ENCODE data around the gene CCNK.

The CCNK gene

GRCh38 chr14:99508896-99509629 lies 27.9 kb downstream of the CCNK start:
- DNase-seq = no peak

DNA sequence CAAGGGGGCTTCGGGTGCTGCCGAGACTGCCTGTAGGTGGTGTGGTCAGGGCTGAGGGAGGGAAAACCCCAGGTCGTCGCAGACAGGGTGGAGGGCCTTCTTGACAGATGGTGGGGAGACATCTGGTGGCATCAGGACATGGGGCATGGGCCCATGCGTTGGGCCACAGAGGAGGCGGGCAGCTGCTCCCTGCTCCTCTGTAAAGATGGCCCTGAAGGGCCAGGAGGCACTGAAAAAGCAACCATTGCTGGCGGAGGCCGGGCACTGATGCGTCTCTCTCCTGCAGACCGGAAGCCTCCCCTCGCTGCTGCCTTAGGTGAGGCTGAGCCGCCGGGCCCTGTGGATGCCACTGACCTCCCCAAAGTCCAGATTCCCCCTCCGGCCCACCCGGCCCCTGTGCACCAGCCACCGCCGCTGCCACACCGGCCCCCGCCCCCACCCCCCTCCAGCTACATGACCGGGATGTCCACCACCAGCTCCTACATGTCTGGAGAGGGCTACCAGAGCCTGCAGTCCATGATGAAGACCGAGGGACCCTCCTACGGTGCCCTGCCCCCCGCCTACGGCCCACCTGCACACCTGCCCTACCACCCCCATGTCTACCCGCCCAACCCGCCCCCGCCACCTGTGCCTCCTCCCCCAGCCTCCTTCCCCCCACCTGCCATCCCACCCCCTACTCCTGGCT lies 28.8 kb downstream of the CCNK start:
- DNase-seq = no peak

- no peak for DNase-seq
Observed at GRCh38 chr14:99510556-99511139, 29.4 kb downstream of the CCNK start.

DNA sequence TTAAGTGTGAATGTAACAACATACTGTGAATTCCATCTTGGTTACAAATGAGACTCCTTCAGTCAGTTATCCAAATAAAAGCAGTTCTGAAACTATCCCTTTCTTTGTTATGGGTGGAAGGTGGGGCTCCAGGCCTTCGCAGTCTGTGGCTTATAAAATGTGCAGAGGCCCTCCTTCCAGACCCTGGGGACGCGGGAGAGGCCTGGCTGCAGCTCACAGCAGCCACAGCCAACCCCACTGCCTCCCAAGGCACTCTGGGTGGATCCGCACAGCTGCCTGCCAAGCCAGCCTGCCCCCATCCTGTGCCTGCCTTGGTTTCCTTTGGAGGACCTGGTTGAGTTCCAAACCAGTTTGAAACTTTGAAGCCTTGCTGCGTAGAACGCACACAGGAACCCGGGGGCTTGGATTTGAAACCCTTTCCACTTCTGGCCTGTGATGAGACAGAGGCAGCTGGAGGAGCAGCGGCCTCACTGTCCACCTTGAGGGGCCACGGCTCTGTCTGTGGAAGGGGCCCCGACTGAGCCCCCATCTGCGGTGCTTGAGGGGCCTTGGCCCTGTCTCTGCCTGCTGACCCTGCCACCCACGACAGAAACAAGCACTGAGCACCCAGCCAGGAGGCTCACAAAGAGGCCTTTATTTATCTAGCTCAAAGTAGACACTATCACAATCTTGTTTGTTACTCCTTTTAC lies 30.4 kb downstream of the CCNK start:
- DNase-seq = no peak

- DNase-seq = no peak
Observed at GRCh38 chr14:99512110-99512449, 30.9 kb downstream of the CCNK start.

DNA sequence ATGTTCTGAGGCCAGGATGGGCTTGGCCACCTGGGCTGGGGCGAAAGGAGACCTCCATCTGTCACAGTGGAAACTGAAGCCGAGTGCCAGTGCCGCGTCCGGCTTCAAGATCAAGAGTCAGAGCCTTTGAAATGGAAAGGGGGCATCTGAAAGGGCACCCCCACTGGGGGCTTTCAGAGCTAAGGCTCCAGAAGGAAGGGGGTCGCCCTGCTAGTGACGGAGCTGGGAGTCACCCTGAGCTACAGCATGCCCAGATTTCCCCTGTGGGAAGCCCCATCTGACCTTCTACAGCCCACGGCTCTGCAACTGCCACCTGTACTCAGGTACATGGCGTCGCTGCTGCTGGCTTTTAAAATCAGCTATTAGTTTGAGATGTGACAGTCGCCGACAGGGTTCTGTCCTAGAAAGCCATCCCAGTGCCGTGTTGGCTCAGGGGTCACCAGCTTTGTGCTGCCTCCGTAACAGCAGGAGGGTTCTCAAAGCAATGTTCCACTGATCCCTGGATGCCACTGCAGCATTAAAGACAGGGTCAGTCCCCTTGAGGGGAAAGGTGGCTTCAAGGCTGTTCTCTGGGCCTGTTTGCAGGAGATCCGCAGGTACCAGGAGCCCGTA lies 31.5 kb downstream of the CCNK start:
- no peak for DNase-seq

DNA sequence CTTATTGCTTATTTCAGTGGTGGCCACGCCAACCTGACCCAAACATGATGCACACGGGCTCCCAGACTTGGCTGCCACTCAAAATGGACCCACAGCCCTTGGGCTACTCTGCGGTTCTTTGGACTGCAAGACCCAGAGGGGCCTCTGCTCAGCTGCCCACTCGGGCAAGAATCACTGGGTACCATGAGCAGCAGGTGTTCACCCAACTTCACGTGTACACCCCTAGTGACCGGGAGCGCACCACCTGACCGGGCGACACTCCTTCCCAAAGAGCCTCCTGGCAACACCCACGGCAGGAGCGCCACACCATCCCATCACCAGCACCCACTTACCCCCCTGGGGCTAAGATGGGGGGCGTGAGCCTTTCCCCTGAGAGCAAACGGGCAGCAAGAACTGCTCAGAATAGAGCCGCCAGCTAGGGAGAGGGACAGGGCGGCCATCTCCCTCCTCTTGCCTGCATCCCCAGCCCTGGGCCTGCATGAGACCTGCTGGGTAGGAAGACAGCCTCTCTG lies 32.0 kb downstream of the CCNK start:
- no peak for DNase-seq

- DNase-seq = no peak
Observed at GRCh38 chr14:99513946-99514551, 32.8 kb downstream of the CCNK start.

DNA sequence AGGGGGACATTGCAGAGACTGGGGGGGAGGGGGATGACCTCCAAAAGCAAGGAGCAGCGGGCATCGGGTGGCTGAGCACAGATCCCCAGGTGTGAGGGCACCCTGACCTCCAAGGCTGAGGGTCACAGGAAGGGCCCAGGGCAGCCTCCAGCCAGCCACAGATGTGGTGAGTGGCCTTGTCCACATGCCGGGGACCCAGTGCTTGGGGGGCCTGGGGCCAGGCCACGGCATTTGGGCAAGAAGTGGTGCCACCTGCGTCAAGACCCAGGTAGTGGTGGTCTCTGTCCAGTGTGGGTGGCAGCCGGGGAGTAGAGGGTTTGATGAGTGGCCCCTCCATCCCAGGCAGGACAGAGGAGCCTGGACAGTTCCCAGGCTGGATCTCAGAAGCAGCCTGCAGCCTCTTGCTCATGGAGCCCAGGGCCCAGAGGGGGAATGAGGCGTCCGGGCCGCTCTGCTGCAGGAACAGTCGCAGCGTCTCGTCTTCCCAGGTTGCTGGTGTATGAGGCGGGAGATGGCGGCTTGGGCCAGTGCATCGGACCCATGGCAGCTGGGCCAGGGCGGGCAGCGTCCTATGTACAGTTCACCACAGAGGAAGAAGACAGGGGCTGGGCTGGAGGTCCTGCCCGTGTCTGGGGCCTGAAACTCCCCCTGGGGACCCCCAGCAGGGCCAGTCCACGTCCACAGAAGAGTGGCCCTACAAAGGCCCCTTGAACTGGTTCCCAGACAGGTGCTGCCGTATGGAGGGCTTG lies 33.5 kb downstream of the CCNK start:
- no peak for DNase-seq

DNA sequence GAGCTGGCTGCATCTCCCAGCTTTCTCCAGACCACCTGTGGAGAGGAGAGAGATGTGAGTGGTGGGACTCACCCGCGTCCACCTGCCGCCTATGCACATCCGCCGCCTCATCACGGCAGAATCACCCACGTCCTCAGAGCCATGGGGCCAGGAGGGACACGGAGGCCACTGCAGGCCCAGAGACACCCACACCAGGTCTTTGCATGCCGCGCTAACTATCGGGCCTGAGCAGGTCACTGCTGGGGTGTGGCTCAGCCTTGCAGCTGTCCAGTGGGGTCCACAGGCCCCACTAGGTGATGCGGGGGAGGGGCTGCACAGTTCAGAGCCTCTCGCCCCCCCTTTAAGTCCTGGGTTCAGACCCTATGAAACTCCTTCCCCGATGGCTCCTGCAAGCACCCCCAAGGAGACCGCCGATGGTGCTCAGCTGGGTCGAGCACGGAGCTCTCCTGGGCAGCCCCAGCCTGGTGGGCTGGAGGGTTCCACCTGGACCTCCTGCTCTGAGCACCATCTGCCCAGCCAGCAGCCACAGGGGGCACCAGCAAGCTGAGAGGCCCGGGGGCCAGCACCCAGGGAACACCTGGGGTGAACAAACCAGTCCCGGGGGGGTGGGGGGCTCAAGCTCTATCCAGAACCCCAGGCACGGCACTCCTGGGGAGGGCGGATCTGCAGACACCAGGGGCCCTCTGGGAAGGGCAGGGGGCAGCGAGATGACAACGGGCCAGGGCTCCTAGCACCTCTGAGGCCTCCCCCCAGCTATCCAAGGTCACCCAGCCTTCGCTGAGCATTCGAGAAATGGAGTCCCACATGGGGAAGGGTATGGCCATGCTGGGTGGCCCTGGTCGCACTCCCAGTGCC lies 34.3 kb downstream of the CCNK start:
- DNase-seq = no peak

DNA sequence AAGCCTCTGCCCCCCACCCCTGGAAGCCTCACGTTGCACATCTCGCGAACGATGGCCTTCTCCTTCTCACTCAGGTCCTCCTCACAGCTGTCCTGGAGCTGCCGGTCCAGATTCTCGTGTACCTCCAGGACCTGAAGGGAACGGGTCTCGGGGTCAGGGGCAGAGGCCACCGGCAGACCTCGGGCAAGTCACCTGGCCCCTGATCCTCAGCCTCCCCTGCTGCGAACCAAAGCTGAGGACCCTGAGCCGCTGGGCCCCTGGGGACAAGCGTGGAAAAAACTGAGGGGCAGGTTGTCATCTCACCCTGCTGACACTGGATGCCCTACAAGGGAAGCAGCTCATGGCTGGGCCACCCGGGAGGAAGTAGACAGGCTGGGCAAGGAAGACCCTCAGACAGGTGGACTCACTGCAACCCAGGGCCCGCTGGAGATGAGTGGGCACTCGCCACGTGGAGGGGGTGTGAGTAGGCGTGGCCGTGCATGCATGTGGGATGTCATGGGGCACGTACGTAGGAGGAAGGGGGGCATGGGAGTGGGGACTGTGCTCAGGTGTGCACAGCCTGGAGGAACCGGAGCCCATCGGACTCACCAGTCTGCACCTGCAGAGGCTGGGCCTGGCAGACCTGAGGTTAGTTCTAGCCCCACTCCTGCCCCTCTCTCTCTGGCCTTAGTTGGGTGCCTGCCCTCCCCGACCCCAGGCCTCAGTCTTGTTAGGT lies 35.1 kb downstream of the CCNK start:
- no peak for DNase-seq

DNA sequence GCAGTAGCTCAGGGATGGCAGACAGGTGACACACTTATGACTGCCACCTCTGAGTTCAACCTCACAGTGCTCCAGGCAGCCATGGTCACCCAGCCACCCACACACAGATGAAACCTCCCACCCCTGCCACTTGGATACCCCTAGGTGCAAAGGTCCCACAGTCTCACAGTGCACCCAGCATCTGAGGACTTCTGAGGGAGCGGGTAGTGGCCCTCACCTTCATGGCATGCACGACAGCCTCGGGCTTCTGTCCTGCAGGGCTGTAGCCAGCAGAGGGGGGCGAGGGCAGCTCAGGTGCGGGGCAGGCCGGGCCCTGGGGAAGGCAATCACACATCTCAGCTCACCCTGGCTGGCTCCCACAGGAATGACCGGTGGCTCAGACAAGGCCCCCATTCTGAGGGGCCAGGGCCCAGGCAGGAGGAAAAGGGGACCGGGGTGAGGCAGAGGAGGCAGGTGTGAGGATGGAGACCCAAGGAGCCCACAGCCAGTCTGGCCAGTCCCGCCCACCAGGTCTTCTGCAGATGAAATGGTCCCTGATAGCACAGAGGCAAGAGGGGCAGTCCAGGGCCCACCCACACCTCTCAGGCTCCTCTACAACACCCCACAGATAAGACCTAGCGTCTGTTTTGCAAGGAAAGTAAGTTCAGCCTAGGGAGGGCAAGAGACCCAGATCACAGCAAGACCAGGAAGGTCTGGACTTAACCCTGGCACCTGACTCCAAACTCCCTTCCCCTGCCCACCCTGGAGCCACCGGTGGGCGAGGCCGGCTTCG lies 35.8 kb downstream of the CCNK start:
- no peak for DNase-seq

DNA sequence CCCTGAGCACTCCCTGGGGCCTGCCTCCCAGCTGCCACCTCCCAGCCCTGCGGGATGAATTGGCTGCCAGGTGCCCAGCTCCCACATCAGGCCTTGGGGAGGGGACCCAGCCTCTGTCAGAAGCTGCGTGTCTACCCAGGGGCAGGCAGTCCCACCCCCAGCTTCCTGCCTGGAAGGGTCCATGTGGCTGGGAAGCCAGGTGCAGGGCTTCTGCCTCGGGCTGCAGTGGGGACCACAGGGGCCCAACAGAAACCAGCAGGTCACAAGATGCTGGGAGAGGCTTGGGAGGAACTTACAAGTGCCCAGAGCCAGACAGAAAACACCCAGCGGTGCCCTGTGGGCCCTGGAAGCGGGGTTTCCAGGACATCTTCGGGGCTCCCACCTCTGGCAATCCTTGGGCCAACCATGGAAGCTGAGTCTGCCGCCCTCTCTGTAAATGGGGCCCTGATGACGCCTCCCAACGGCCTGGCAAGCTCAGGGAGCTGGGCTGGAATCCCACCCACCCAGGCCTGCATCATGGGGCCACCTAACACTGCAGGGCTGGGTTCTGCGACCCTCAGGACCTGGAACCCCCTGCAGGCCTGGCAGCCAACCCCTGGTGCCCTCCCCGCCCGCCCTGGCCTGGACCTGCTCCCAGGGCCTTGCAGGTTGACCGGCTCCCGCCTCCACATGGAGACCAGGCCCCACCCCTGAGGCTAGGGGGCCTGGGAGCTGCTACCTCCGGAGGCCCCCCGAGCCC lies 36.6 kb downstream of the CCNK start:
- DNase-seq = no peak

DNA sequence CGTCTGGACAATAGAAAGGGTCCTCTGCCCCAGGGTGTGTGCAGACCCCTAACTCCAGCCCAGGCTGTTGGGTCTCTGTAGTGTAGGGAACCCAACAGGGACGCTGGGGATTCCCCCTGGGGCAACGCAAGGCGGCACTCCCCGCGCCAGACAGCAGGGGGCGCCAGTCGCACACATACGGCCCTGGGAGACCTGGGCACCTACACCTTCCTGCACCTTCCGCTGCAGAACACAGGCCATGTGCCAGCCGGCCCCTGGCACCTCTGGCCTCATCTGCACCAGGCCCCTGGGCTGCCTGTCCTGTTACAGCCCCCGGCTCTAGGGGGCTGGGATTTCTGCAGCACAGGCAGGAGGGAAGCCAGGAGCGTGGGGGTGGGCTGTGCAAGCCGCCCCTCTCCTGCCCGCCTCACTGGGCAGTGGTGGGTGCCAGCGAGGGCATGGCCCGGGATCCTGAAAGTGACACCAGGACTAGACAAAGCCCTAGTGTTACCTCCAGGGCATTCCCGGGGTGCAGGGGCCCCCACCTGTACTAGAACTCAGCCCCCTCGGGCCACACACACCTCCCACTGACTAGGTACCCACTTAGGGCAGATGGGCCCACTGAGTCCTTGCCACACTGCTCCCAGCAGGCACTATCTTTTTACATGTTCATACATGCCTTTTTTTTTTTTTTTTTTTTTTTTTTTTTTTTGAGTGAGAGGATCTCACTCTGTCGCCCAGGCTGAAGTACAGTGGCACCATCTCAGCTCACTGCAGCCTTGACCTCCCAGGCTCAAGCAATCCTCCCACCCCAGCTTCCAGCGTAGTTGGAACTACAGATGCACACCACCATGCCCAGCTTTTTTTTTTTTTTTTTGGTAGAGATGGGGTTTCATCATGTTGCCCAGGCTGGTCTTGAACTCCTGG lies 37.5 kb downstream of the CCNK start:
- DNase-seq = peak; percentile 84

DNA sequence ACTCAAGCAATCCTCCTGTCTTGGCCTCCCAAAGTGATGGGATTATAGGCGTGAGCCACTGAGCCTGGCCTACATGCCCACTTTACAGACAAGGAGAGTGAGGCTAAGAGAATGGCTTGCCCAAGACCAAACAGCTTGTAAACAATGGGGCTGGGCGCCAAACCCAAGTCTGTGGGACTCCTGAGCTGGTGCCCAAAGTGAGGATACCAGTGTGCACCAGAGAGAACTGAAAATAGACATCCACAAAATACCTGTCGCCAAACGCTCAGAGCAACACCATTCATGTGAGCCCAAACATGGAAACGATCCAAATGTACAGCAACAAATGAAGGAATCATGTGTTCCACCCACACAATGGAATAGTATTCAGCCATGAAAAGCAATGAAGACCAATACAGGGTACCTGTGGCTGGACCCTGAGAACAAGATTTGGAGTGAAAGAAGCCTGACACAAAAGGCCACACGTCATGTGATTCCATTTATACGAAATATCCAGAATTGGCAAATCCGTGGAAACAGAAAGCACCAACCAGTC lies 38.2 kb downstream of the CCNK start:
- DNase-seq = no peak

DNA sequence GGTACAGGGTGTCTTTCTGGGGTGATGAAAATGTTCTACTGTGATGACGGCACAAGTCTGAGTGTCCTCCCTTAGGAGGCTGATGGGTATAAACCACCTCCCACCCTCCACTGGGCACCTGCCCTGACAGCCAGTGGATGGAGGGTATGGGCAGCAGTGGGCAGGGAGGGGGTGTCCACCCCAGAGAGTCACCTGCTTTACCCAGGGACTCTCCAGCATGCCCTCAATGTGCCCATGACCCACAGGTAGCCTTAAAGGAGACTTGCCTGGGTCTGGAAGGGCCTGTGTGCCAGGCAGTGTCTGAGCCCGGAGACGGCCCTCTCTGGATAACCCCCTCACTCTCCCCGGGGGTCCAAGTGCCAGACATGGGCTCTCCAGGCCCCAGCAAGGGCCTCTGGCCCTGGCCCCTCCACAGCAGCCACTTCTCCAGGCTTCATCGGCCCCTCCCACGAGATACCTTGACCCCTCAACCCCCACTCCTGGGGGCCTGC lies 38.8 kb downstream of the CCNK start:
- DNase-seq = no peak

- no peak for DNase-seq
Observed at GRCh38 chr14:99520571-99521081, 39.4 kb downstream of the CCNK start.

Measured in stimulated activated CD4-positive, alpha-beta T cell treated with anti-CD3 and anti-CD28 coated beads, Interleukin-4, amount 100 ng/mL, for 24 hours (primary cell).